Measurements from ENCODE around the gene UBASH3B.

Gene UBASH3B

DNA sequence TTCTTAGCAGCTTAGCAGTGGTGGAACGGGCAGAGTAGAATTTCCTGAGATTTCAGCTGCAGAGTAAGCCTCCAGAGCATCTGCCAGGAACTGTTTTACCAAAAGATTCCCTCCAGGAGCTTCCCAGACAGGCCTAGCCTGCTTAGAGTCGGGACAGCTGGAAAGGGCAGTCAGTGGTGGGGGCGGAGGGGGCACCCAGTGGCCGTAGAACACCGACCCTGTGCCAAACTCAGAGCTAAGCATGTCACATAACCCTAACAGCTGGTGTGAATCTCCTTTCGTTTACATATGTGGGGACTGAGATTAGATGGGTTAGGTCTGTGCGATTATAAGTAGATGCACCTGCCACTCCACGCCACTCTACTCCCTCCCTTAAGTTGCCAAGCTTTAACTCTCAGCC is 102.8 kb downstream of the UBASH3B start:
- DNase-seq: peak; percentile 63

DNA sequence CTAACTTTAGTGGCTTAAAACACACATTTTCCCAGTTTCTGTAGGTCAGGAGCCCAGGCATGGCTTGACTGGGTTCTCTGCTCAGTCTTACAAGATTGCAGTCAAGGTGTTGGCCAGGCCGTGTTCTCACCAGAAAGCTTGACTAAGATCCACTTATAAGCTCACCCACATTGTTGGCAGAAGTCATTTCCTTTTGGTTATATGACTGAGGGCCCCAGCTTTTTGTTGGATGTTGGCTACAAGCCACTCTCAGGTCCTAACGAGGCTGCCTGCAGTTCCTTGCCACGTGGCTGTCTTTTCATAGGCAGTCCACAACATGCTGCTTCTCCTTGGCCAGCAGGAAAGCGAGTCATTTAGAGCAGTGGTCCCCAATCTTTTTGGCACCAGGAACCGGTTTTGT is 103.5 kb downstream of the UBASH3B start:
- DNase-seq: no peak

GRCh38 chr11:122763108-122763507 is 107.6 kb downstream of the UBASH3B start:
- DNase-seq: no peak

DNA sequence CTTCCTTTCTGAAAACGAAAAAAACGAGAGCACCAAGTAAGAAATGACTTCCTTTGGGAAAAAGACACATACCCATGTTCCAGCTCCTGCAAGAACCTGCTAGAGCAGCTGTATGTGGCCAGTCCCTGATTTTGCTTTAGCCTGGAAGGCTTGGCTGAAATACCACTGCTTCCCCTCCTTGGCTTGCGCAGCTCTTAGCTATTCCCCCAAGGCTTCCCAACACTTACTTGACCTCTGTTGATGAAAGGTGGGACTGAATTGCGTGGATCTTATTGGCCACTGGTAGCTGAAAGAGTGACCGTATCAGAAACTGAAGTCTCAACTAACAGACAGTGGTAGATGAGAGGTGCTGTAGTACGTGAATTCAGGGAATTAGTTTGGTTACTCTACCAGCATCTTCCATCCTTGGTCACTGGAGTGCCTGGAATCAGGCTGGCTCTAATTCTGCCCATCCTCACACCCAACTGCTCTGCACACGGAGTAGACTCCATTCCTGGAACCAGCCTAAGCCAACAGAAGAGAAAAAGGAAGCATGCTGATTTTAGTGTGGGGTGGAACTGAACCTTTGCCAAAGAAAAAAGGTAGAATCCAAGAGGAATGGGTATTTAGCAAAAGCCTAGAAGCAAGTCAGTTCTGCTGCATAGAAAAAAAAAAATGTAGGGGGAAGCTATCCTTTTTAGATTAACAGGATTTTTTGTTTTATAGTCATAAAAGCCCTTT is 109.0 kb downstream of the UBASH3B start:
- no peak for DNase-seq

- DNase-seq: no peak
Measured at GRCh38 chr11:122765487-122766131, 110.1 kb downstream of the UBASH3B start.

- no peak for DNase-seq
Measured at GRCh38 chr11:122769126-122769780, 113.7 kb downstream of the UBASH3B start.

DNA sequence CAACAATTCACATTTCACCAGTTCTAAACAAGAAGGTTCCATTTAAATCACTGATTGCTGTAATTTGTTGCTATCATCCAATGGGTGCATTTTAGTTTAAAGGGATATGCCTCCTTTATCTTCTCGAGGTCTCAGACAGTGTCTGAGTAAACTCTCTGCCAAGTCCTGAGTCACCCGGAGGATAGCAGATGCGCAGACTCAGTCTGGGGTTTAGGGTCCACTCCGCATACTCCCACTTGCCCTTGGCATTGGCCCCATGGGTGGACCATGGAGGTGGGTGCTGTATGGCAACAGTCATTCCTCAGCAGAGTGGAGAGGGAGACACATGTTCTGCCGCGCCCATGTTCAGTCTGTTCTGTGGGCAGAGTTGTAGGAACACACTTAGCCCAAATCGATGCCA is 117.4 kb downstream of the UBASH3B start:
- no peak for DNase-seq

GRCh38 chr11:122773781-122774266 is 118.3 kb downstream of the UBASH3B start:
- no peak for DNase-seq

GRCh38 chr11:122775675-122776271 is 120.3 kb downstream of the UBASH3B start:
- DNase-seq: no peak

DNA sequence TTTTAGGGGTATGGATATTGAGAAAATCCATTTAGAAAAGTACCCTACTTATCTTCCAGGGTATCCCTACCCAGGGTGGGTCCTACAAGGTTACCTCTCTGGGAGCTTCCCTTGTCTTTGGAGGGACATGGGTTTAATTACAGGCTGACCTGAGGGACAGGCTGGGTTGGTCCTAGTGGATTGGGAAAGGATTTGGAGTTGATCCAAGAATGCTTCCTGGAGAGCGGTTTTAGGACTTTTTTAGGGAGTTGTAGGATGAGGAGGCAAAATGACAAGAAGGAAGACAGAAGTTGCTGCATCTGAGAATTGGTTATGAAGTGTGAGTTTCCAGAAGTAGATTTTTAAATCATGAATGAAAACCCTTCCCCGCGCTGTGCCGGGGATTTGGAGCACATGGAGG is 121.0 kb downstream of the UBASH3B start:
- no peak for DNase-seq

GRCh38 chr11:122777343-122777742 is 121.8 kb downstream of the UBASH3B start:
- DNase-seq: no peak

GRCh38 chr11:122778148-122778547 is 122.6 kb downstream of the UBASH3B start:
- DNase-seq: no peak

- DNase-seq: no peak
Measured at GRCh38 chr11:122779047-122779629, 123.6 kb downstream of the UBASH3B start.

DNA sequence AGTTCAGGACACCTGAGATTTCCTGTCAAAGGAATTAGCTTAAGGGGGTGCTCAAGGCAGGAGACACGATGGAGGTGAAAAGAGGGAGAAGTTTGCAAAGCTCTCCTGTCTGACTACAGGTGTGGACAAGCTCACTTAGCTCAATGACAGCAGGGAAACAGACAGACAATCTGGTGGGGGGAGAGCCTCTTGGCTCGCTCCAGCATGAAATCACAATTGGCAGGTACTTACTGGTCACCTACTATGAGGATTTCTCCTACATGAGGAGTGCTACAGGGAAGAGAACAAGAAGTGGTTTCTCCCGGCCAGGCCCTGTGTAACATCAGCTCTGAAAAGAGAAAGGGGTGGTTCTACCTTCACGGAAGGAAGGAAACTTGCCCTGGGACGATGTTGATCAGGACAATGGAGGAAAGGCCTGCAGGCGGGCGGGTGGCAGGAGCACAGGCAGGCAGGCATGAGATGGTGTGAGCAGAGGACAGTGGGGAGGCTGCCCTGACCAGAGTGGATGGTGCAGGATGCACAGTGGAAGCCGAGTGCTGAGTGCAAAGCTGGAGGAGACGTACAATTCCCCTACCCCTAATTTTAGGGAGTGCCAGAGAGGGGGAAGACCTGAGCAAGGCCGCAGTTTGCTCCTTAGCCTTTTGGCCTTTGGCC is 124.9 kb downstream of the UBASH3B start:
- DNase-seq: no peak

- peak; percentile 96 for DNase-seq
Measured at GRCh38 chr11:122781378-122782195, 126.1 kb downstream of the UBASH3B start.

DNA sequence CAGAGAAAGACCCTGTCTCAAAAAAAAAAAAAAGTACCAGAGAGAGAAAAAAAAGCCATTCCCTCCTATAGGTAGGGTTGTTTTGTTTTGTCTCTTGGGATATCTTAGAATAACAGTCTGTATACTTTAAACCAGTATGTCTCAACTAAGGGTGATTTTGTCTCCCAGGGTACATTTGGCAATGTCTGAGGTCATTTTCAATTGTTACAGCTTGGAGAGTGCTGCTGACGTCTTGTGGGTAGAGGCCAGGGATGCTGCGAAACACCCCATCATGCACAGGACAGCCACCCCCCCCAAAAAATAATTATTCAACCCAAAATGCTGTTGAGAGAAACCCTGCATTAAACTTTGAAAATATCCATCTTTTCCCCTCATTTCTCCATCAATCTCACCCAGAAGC is 126.7 kb downstream of the UBASH3B start:
- DNase-seq: no peak

DNA sequence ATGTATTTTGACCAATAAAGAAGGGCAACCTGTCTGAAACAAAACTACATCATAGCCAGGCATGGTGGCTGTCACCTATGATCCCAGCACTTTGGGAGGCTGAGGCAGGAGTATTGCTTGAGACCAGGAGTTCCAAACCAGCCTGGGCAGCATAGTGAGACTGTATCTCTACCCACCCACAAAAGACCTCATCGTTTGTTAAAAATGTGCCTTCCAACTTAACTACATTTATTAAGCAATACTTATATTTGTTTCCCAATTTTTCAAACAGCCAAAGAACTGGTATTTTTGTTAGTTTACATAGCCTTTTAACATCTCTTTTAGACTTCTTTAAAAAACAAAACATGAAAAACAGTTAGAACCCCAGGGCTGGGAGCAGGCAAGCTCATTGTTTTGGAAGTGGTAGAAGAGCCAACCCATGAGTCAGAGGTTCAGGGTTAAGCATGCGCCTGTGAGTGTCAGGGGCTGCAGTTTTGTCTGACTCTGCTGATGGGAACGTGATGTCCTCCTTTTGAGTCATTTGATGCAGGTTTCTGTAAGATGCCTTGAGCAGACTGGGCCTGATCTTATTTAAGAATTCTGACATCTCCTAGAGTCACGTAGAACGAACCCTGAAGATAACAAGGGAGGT is 128.9 kb downstream of the UBASH3B start:
- no peak for DNase-seq

DNA sequence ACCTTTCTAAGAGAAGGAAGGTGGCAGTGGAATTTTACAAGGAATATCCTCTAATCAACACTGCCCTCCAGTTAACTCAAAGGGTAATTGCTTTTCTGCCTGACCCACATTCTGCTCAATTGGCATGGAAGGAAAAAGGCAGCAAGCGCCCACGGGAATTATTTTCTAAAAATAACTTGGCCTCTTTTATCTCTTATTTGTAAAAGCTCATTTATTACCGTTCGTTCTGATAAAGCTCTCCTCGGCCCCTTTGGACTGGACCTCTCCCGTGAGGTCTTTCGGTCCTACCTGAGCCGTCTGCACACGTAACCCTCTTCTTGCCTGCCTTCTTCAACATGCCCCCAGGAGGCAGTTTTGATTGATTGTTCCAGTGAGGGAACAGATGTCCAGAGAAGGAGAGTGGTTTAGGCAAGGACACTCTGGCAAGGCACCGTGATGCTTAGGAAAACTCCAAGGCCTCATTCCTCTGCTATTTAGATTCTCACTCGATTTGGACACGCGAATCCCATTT is 129.6 kb downstream of the UBASH3B start:
- no peak for DNase-seq

DNA sequence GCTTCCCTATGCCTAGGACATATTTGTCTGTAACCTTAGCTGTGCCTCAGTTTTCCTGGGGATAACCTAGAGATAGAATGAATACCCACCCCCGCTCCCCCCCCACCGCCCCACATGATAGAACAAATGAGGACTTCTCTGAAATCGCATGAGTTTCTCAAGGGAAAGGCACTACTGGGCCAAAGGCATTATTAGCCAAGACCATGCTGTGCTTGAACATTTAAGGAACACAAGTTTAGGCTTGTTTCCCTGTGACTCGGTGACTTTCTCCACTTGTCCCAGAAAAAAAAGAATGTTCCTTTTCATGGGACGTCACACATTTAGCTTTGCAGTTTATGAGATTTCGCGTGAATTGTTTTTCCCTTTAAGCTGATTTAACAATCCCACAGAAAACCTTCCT is 131.4 kb downstream of the UBASH3B start:
- DNase-seq: no peak

GRCh38 chr11:122788781-122789535 is 133.4 kb downstream of the UBASH3B start:
- no peak for DNase-seq

Data from right hindlimb (tissue), 1 donor.